Activated naive CD4-positive, alpha-beta T cell treated with anti-CD3 and anti-CD28 coated beads, Interleukin-2, amount 50 U/mL, for 72 hours (primary cell): ENCODE data around the gene STAC2. TPM values are rescaled to one million over a fixed set of nuclear protein-coding genes. Genes with fewer than 3 reads are reported as not detected.
A peak's percentile ranks its signal among the peaks of the same experiment; 100 is the strongest.

Source experiments
- ATAC-seq, 2 donors: fragments of 150-1000 bp; cut with Tn5 transposase; 2 replicates each; pipeline ENCODE4 v1.10.0; 2021; ENCODE audit warnings: mild to moderate bottlenecking in 2 of 2, moderate library complexity in 2 of 2
- DNase-seq, 2 donors: peaks; one replicate each; pipeline ENCODE4 v3.0.0; 2021 to 2022; ENCODE audit warnings: low spot score in 2 of 2
- H3K27ac Mint-ChIP-seq, 2 donors: one replicate each; pipeline ENCODE4 v1.8.0; 2022; ENCODE audit warnings: mild to moderate bottlenecking in 2 of 2, mixed read lengths in 2 of 2
- H3K36me3 Mint-ChIP-seq, 2 donors: one replicate each; pipeline ENCODE4 v1.8.0; 2022; ENCODE audit warnings: mixed read lengths in 2 of 2
- H3K9me3 Mint-ChIP-seq, 2 donors: one replicate each; pipeline ENCODE4 v1.8.0; 2022; ENCODE audit warnings: mixed read lengths in 2 of 2
- total RNA-seq, 2 donors: library from RNA; stranded (reverse); gene quantifications; one replicate each; pipeline ENCODE4 v1.2.3, GENCODE V29; 2022

The STAC2 gene
- total RNA-seq, 2 donors from 2014 or later: not detected

GRCh38 chr17:39237586-39237985, 11.8 kb upstream of the STAC2 start:
- H3K9me3 Mint-ChIP-seq: no peaks in the 10 kb centered on the region
- peak overlapping the region in 1 of 2 donors; percentile 81 for H3K27ac Mint-ChIP-seq
- ATAC-seq: no peak
- no peaks in the 10 kb centered on the region for H3K36me3 Mint-ChIP-seq
- DNase-seq: no peak

DNA sequence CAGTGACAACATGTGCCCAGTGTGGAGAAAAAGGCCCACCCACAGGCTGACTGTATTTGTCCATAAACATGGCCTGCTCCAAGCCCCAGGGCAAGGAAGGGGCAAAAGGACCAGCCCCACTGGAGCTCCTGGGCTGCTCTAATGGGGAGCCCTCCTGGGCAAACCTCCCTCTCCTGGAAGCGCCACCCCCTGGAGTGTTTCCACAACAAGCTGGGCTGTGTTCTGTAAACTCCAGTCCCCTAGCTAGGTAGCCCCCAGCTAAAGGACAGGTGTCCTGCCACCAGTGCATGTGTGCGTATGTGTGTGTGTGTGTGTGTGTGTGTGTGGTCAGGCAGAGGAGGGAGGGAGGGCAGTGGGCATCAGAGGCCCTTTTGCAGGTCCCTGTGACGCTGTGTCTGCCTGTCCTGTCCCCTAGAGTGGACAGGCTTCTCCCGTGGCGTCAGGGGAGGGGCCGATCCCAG, 11.3 kb upstream of the STAC2 start:
- H3K36me3 Mint-ChIP-seq: no peaks in the 10 kb centered on the region
- no peaks in the 10 kb centered on the region for H3K9me3 Mint-ChIP-seq
- ATAC-seq (no peak), DNase-seq (no peak)
- no peak overlapping the region for H3K27ac Mint-ChIP-seq

DNA sequence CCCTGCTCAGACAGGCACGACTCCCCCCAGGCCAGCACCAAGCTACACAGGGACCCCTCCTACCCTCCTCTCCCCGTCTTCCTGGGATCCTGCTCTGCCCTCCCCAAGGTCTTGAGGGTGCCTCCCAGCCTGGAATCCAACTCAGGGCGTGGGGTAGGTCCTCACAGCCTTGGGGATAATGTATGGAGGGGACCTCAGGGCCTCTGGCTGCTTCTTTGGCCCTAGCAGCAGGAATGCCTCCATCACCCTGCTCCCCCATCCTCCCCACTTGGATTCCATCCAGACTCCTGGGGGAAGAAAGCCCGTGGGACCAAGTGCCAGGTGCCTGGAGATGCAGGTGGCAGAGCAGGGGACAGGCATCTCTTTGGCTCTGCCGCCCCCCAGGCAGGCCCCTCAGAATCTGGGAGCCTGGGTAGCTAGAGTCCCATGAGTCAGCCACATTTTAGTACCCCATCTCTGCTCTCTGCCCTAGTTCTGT, 10.7 kb upstream of the STAC2 start:
- Mint-ChIP-seq H3K27ac (no peak overlapping the region), H3K36me3 (no peaks in the 10 kb centered on the region), H3K9me3 (no peaks in the 10 kb centered on the region)
- DNase-seq: no peak
- ATAC-seq: no peak

- Mint-ChIP-seq H3K27ac (no peak overlapping the region), H3K9me3 (no peaks in the 10 kb centered on the region), H3K36me3 (no peaks in the 10 kb centered on the region)
- ATAC-seq (peak; percentile 56 to 77), DNase-seq (peak in 1 of 2 donors; percentile 69)
These were observed 10.1 kb upstream of the STAC2 start for GRCh38 chr17:39235555-39236449.

GRCh38 chr17:39231591-39232551, 6.1 kb upstream of the STAC2 start:
- peak overlapping the region; percentile 14 to 31 for H3K27ac Mint-ChIP-seq
- H3K36me3 Mint-ChIP-seq: no peaks in the 10 kb centered on the region
- DNase-seq: peak in 1 of 2 donors; percentile 67
- H3K9me3 Mint-ChIP-seq: no peaks in the 10 kb centered on the region
- ATAC-seq: peak; percentile 77 to 81

DNA sequence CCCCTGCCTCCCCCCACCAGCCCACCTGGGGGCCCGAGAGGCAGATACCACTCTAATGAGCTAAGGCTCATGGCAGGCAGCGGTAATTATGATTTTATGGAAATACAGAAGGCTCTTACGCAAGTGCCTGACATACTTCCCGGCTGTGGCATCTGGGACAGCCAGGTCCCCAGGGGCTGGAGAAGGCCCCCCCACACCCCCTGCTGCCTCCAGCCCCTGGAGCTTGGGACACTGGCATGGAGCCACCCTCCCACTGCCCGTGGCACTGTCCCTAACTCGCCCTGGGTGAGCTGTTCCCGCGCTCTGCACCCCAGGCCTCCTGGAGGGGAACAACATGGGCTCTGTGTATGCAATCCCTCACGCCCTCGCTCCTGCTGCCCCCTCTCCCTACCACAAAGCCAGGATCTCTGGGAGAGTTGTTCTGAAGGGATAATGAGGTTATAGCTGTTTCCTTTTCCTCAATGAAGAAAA, 5.4 kb upstream of the STAC2 start:
- DNase-seq (no peak), ATAC-seq (no peak)
- H3K27ac Mint-ChIP-seq: peak overlapping the region in 1 of 2 donors; percentile 31
- H3K9me3 Mint-ChIP-seq: no peaks in the 10 kb centered on the region
- H3K36me3 Mint-ChIP-seq: no peaks in the 10 kb centered on the region

- no peak for DNase-seq
- no peak for ATAC-seq
- Mint-ChIP-seq H3K27ac (no peak overlapping the region), H3K36me3 (no peaks in the 10 kb centered on the region), H3K9me3 (no peaks in the 10 kb centered on the region)
These were observed 4.6 kb upstream of the STAC2 start for GRCh38 chr17:39230361-39230760.

DNA sequence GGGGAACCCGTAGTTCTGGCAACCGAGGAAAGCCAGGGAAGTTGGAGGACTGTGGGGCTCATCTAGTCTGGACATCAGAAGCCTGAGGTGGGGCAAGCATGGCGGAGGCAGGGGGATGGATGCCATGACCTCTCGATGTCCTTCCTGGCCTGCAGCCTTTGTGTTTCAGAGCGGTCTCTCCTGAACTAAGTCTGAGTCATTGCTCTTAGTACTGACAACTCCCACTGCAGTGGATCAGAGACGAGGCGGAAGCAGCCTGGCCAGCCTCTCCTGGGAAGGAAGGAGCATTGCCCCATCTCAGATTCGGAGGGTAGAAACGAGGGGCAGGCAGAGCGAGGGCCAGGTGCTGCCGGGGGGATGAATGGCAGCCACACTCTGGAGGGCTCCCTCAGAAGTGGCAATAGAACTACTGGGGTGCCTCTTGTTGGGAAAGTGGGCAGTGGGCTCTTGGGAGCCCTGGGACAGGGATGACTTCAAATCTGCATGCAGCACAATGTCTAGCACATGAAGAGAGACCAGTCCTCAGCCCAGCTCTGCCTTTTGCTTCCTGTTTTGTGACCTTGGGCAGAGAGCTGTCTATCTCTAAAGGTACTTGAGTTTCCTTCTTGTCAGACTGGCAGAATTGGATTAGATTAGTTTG, 3.6 kb upstream of the STAC2 start:
- Mint-ChIP-seq H3K27ac (no peak overlapping the region), H3K9me3 (no peaks in the 10 kb centered on the region), H3K36me3 (no peaks in the 10 kb centered on the region)
- DNase-seq (no peak), ATAC-seq (no peak)

GRCh38 chr17:39227364-39227919, 1.7 kb upstream of the STAC2 start:
- Mint-ChIP-seq H3K9me3 (no peaks in the 10 kb centered on the region), H3K36me3 (no peaks in the 10 kb centered on the region), H3K27ac (no peak overlapping the region)
- DNase-seq: no peak
- ATAC-seq: no peak

GRCh38 chr17:39225959-39226683, 376 bp upstream of the STAC2 start:
- no peak overlapping the region for H3K27ac Mint-ChIP-seq
- DNase-seq: peak in 1 of 2 donors; percentile 50
- H3K9me3 Mint-ChIP-seq: no peaks in the 10 kb centered on the region
- H3K36me3 Mint-ChIP-seq: no peaks in the 10 kb centered on the region
- peak; percentile 50 to 84 for ATAC-seq

GRCh38 chr17:39224778-39225307, 902 bp downstream of the STAC2 start:
- Mint-ChIP-seq H3K27ac (peak overlapping the region in 1 of 2 donors; percentile 87), H3K36me3 (no peaks in the 10 kb centered on the region), H3K9me3 (no peaks in the 10 kb centered on the region)
- peak in 1 of 2 donors; percentile 32 for ATAC-seq
- no peak for DNase-seq

DNA sequence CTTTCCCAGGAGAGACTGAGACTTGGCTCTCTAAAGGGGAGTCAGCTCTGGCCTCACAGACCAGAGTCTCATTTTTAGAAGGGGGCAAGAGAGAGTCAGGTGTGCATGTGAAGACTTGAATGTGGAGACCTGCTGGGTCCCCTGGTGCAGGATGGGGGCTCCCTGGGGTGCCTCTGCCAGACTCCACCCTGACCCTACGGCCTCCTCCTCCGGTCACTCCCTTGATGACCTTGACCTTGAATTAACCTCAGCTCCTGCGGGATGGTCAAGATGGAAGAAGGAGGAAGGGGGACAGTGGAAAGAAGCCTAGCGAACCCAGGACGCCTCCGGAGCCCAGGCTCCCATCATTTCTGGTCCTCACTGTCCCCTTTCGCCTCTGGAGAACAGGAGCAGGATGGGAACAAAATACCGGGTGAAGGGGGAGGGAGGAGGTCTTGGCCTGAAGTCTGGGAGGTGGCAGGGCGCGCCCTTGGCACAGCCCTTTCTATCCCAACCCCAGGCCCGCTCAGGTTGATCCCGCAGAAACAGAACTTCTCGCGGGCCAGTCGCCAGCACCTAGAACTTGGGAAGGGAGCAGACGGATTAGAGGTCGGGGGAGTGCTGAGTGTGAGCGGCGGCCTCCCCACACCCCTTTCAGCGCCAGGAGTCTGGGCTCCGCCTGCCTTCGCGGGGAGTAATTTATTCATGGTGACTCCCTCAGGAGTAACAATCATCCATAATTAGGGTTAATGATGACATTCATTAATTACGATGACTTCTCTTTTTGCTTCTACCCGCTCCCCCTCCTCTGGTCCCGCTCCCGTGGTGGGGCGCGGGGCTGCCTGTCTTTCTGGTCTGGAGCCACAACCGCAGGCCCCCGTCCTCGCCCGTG, 1.6 kb downstream of the STAC2 start:
- DNase-seq (no peak), ATAC-seq (no peak)
- no peaks in the 10 kb centered on the region for H3K9me3 Mint-ChIP-seq
- H3K36me3 Mint-ChIP-seq: no peaks in the 10 kb centered on the region
- no peak overlapping the region for H3K27ac Mint-ChIP-seq

GRCh38 chr17:39222866-39223834, 2.6 kb downstream of the STAC2 start:
- H3K9me3 Mint-ChIP-seq: no peaks in the 10 kb centered on the region
- no peak for ATAC-seq
- no peaks in the 10 kb centered on the region for H3K36me3 Mint-ChIP-seq
- no peak overlapping the region for H3K27ac Mint-ChIP-seq
- DNase-seq: no peak

DNA sequence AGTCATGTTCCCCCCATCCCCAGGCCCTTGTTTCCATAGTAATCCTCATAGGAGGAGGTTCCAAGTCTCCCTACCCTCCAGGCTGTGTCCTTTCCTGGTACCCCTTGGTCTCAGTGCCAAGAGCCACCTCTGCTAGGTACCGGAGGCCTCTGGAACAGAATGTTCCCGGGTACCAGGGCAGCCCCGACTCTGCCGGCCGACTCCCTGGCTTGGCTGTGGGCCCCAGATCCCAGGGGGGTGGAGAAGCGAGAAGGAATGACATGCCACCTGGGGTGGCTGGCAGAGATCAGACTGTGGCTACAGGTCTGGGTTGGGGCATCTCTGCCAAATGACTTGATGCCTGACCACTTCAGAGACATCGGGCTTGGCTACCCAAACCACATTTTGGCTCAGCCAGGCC, 3.6 kb downstream of the STAC2 start:
- ATAC-seq (no peak), DNase-seq (no peak)
- Mint-ChIP-seq H3K9me3 (no peaks in the 10 kb centered on the region), H3K27ac (no peak overlapping the region), H3K36me3 (no peaks in the 10 kb centered on the region)
